NCI-H128 (cell line): ENCODE results near the gene NFS1.
"Not testable (repeated sequence)": the region's sequence is repeated elsewhere in the genome, so short reads cannot be mapped to it uniquely, and the experiment has no call there.

ENCODE experiments used
- DNase-seq: peaks from one replicate; lab custom pipeline; 2025; ENCODE audit not compliant: unreplicated experiment; lab: John Stamatoyannopoulos, UW

The NFS1 gene

GRCh38 chr20:35710039-35710438 is 10.9 kb upstream of the NFS1 start:
- no peak for DNase-seq

- no peak for DNase-seq
Measured at GRCh38 chr20:35709259-35709658, 10.1 kb upstream of the NFS1 start.

GRCh38 chr20:35708502-35708901 is 9.3 kb upstream of the NFS1 start:
- DNase-seq = no peak

- not testable (repeated sequence) for DNase-seq
Measured at GRCh38 chr20:35706591-35707529, 7.7 kb upstream of the NFS1 start.

- DNase-seq = not testable (repeated sequence)
Measured at GRCh38 chr20:35705894-35706293, 6.7 kb upstream of the NFS1 start.

GRCh38 chr20:35704514-35705261 is 5.5 kb upstream of the NFS1 start:
- DNase-seq = no peak

GRCh38 chr20:35702824-35703695 is 3.9 kb upstream of the NFS1 start:
- no peak for DNase-seq

- DNase-seq = no peak
Measured at GRCh38 chr20:35702051-35702823, 3.1 kb upstream of the NFS1 start.

- DNase-seq = no peak
Measured at GRCh38 chr20:35700625-35701148, 1.5 kb upstream of the NFS1 start.

- DNase-seq = no peak
Measured at GRCh38 chr20:35699957-35700624, 939 bp upstream of the NFS1 start.

- DNase-seq = no peak
Measured at GRCh38 chr20:35698298-35699126, 640 bp downstream of the NFS1 start.

GRCh38 chr20:35697696-35698297 is 1.4 kb downstream of the NFS1 start:
- DNase-seq = no peak

GRCh38 chr20:35695978-35696377 is 3.2 kb downstream of the NFS1 start:
- no peak for DNase-seq

GRCh38 chr20:35695245-35695749 is 3.9 kb downstream of the NFS1 start:
- DNase-seq = no peak

GRCh38 chr20:35690265-35690664 is 8.9 kb downstream of the NFS1 start:
- DNase-seq = no peak

- DNase-seq = not testable (repeated sequence)
Measured at GRCh38 chr20:35686872-35687271, 12.3 kb downstream of the NFS1 start.

GRCh38 chr20:35685368-35685767 is 13.8 kb downstream of the NFS1 start:
- DNase-seq = not testable (repeated sequence)

GRCh38 chr20:35681960-35682359 is 17.2 kb downstream of the NFS1 start:
- DNase-seq = no peak
